ENCODE data around the gene R3HDM4. TPM values are rescaled to one million over a fixed set of nuclear protein-coding genes. Genes with fewer than 3 reads are reported as not detected.

R3HDM4 gene
- polyA plus RNA-seq, 4 donors: 44.0 to 61.4 (median 46.7) TPM

DNA sequence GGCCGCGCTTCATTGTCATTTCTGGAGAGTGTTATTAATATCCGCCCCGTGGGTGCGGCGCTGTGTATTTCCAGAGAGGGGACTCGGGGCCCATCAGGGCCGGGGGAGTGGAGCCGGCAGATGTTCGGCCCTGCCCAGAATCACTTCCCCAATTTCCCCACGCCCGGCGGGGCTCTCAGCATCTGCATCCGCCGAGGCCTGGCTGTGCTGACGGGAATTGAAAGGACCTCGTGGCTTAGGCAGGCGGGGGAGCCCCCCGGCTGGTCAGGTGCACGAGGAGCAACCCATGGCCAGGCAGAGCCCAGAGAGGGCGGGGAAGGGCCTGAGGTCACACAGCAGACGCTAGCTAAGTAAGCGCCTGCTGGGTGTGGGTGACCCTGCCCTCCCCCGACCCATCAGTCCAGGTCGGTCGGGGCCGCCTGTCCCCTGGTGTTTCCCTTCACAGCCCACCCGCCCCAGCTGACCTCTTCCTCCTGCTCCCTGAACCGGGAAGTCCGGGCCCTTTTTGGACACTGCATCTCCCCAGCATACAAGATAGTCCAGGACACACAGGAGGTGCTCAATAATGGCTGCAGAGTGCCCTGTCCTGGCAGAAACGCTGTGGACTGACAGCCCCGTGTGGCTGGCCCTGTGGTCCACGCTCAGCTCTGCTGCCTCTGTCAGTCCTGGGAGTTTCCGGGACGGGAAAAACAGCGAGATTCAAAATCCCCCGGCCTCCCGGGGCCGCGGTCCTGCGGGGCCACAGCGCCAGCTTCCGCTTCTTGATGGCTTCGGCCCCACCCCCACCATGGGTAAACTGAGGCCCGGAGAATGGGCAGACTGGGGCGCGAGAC, 34.9 kb upstream of the R3HDM4 start:
- DNase-seq (ENCODE audit: low read depth in 4 of 4, low spot score in 3 of 4): no peak

DNA sequence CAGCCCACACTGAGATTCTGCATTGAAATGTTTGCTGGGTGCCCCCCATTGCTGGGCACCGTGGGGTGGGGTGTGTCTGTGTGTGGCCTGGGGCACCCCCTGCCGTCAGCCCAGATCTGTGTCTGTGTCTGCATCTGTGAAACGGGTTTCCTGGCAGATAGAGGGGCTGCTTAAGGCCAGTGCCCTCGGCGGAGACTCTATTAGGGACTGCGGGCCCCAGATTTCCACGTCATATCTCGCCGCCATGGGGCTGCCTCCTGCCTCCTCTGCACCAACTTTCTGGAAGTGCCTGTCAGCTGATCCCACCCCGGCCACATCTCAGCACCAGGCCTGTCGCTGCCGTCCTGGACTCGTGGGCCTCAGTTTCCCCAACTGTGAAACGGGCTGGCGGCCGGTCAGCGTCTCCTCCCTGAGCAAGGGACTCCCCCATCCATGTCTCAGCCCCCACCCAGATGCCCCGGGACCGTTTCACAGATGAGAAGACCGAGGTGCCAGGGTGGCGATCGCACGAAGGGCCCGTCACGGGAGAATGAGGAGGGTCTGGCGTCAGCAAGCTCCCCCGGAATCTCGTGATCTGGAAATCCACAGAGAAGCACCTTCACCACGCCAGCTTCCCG, 34.2 kb upstream of the R3HDM4 start:
- DNase-seq (ENCODE audit: low read depth in 4 of 4, low spot score in 3 of 4): no peak

DNA sequence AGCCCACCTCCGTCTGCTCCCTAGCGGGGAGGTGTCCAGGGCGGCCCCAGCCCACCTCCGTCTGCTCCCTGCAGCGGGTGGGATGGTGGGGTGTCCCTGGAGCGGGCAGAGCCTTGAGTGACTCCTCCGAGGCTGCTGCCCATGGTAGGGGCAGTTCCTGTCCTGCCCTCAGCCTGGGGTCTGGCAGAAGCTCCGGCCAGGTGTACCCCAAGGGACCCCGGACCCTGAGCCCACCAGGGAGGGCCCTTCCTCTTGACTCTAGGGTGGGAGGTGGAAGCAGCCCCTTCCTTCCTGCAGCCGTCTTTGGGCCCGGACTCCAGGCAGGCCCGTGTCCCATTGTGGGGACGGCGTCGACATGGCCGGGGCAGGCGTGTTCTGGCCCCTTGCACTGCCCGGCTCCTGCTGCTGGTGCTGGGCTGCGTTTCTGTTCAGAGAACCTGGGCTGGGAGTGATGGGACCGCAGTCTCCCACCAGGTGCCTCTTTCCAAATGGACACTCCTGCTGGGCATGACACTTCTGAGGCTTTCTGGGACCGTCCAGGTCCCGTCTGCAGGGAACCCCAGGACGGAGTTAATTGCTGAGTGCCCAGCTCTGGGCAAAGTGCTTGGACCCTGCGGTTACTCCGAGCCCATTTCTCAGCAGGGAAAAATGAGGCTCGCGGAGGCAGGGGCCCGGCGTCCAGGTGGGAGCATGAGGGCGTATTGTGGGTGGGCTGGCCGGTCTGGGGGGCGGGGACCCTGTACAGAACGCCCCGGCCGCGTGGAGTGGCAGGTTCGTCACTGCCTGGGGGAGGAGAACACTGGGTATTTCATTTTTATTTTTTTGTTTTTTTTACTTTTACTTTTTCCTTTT, 32.6 kb upstream of the R3HDM4 start:
- no peak for DNase-seq (ENCODE audit: low read depth in 4 of 4, low spot score in 3 of 4)

DNA sequence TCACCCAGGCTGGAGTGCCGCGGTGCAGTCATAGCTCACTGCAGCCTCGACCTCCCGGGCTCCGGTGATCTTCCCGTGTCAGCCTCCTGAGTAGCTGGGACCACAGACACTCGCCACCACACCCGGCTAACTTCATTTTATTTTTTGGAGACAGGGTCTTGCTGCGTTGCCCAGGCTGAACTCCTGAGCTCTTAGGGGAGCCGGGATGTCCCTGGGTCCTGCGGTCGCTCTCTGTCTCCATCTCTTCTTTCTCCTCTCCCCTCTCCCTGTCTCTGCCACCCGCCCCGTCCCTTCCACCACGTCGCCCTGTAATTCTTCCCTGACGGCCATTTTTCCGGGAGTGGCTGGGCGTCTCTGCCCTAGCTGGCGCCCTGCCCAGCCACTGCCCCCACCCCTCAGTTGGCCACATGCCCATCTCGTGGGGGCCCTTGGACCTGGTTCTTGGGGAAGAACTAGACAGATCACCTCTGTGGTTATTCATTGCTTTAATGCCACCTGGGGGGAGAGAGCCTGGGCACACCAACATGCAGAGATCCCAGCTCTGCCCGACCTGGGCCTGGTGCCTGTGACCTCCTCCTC, 31.7 kb upstream of the R3HDM4 start:
- no peak for DNase-seq (ENCODE audit: low read depth in 4 of 4, low spot score in 3 of 4)

DNA sequence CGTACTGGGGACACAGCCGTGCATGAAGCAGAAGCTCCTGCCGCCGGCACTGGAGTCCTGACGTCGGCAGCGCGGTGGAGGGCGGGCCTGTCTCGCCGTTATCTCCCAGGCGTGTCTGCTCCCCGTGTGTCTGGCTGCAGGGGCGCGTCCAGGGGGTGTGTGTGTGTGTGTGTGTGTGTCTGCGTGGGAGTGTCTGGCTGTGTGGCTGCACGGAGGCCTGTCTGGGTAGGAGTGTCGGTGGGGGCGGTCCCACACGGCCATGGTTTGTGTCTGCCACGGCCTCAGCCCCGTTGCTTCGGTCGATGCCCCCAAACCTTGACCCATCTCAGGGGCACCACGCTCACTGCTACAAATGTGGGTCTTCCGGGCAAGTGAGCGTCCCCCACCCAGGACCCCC, 31.1 kb upstream of the R3HDM4 start:
- DNase-seq (ENCODE audit: low read depth in 4 of 4, low spot score in 3 of 4): no peak

DNA sequence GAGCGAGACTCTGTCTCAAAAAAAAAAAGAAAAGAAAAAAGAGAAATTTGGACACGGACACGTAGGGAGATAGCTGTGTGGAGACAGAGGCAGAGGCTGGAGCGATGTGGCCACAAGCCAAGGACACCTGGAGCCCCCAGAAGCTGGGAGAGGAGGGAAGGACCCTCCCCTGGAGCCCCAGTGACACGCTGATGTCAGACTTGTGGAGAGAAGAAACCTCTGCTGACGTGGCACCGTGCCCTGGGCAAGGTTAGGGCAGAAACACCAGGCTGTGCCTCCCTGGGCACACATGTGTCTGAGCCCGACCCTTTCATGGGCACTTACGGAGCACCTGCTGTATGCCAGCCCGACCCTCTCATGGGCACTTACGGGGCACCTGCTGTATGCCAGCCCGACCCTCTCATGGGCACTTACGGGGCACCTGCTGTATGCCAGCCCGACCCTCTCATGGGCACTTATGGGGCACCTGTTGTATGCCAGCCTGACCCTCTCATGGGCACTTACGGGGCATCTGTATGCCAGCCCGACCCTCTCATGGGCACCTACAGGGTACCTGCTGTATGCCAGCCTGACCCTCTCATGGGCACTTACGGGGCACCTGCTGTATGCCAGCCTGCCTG, 30.6 kb upstream of the R3HDM4 start:
- no peak for DNase-seq (ENCODE audit: low read depth in 4 of 4, low spot score in 3 of 4)

DNA sequence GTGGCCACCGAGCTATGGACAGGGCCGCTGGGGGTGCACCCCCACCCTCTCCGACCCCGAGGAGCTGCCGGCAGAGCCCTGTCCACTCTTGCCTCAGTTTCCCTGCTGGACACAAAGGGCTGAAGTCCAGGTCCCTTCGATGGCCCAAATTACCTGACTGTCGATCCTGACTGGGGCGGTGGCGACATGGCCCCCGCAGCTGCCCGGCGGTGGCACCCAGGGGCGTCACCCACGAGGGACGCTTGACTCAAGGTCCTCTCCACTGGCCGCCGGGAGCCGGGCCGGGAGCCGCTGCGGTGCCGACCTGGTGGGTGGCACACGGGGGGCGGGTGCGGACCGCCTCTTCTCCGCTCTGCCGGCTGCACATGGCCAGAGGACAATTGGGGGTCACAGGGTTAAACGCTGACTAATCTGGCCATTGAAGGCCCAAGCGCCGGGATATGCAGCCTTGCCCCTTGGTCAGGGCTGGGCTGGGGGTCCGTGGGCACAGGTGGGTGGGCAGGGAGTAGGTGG, 29.2 kb upstream of the R3HDM4 start:
- no peak for DNase-seq (ENCODE audit: low read depth in 4 of 4, low spot score in 3 of 4)

DNA sequence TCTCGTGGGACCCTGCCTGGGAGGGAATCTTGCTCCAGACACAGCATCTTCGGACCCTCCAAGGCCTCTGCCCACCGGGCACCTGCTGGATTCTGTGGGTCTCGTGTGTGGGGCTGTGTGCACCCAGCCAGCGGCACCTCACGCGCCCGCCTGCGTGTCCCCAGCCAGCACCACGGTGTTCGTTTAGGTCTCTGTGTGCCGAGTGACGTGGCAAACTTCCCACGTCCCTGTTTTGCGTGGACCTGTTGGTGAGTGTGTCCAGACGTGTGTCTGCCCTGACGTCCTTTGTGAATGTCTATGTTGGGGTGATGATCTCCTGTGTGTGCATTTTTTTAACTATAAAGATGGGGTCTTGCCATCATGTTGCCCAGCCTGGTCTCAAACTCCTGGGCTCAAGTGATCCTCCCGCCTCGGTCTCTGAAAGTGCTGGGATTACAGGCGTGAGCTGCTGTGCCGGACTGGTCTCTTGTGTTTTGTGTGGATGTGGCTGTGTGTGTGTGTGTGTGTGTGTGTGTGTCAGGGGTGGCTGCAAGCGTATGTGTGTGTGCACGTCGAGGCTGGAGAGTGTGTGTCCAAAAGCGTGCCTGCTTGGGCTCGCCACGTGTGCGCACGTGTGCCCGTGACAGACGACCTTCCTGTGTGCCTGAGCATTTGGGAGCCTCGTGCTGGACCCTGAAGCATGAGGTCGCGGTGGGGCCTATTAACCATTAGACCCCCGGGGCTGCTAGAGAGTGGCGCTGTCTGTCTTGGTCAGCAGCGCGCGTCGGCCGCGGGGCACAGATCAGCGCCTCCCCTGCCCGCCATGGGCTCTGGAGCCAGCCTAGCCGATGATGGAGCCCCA, 28.5 kb upstream of the R3HDM4 start:
- no peak for DNase-seq (ENCODE audit: low read depth in 4 of 4, low spot score in 3 of 4)

DNA sequence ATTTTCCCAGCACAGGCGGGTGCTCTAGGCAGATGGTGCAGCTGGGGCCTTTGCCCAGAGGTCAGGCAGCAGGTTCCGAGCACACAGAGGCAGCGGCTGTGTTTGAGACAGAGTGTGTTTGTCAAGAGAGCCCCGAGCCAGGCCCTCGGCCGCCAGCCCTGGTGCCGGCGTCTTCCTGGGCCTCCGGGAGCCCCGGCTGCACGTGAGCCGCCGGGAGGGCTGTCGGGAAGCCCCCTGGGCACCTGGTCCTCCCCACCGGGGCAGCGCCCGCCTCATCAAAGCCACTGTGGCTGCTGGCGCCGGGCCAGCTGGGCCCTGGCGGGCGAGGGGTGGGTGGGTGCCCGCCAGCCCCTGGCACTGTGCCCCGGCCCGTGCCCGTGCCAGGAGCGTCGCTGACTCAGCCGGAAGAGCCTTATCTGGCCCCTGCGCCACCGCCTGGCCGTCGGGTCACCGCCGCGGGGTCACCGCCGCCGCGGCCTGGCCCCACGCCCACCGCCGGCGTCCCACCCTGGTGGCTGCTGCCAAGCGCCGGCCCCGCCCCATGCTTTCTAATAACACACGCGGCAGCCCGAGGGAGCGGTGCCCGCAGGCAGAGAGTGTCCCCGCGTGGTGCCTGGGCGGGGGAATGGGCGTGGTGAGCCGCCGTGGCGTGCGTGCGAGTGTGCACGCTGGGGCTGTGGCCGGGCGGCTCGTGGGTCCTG, 27.7 kb upstream of the R3HDM4 start:
- no peak for DNase-seq (ENCODE audit: low read depth in 4 of 4, low spot score in 3 of 4)

DNA sequence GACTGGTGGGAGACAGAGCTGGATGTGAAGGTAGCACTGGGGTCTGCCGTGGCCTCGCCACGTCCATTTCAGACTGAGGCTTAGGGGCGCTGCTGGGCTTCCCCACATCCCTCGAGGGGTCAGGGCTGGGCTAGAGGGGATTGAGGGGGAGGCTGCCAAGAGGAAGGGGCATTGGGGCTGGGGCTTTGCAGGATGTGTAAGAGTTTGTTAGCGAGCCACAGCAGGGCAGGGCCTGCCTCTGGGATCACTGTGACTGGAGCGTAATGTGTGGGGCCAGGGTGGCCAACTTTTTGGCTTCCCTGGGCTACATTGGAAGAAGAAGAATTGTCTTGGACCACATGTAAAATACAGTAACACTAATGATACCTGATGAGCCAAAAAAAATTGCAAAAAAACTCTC, 26.9 kb upstream of the R3HDM4 start:
- DNase-seq (ENCODE audit: low read depth in 4 of 4, low spot score in 3 of 4): no peak

DNA sequence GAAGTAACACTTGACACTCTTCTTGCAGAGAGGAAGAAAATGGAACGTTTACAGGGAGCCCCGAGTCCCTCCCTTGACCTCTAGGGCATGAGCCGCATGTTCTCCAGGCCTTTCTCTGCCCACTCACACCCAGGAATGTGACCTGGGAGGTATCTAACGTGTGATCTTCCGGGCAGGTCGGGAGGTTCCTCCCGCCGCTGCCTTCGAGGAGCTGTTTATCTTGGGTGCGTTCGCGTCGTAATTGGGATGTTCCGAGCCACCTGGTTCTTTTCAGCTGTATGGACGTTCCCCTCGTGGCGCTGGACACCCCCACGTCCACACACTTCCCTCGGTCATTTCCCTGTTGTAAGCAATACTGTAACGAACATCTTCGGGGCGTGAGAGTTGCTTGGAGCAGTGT, 26.4 kb upstream of the R3HDM4 start:
- DNase-seq (ENCODE audit: low read depth in 4 of 4, low spot score in 3 of 4): no peak

DNA sequence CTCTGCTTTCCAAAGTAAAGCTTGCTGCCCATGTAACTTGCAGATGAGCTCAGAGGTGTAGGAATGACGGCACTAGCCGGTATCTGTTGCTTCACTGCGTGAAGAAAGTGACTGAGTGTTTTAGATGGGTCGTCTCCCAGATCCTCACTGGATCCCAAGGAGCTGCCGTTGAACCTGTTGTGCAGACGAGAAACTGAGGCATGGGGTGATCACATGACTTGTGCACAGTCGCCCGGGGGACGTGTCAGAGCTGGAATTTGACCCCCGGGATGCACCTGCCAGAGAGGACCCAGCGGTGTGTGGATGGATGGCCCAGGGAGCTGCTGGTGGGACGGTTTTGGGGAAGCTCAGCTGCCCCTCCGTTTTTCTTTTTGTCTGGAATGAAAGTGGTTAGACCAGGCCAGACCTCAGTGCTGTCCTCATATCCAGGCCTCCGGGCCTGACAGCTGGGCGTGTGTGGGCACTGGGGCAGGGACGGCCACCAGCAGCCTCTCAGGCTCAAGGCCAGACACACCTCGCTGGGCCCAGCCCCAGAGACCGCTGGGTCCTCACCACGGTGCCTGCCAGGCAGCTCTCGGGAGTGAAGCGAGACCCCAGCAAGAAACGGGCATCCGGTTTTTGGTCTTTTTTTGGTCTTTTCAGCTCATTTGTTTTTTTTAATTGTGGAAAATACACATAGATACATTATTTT, 25.4 kb upstream of the R3HDM4 start:
- DNase-seq (ENCODE audit: low read depth in 4 of 4, low spot score in 3 of 4): no peak

DNA sequence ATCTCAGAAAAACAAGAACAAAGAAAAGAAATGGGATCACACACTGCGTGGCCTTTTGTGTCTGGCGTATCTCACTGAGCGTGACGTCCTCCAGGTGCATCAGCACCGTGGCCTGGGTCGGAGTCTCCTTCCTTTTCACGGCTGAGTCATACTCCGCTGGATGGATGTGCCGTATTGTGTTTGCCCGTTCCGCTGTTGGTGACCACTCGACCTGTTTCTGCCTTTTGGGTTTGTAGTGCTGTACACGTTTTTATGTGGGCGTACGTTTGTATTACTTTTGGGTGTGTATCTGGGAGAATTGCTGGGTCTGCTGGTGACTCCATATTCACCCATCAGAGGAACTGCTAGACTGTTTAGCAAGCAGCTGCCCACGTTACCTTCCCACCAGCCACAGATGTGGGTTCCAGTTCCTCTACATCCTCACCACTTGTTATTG, 24.3 kb upstream of the R3HDM4 start:
- no peak for DNase-seq (ENCODE audit: low read depth in 4 of 4, low spot score in 3 of 4)

DNA sequence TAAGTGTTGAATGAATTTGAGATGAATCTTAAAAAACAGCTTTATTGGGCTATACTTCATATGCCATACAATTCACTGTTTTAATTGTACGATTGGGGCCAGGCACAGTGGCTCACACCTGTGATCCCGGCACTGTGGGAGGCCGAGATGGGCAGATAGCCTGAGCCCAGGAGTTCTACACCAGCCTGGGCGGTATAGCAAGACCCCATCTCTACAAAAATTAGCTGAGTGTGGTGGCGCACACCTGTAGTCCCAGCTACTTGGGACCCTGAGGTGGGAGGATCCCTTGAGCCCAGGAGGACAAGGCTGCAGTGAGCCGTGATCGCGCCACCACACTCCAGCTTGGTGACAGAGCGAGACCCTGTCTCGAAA, 23.1 kb upstream of the R3HDM4 start:
- no peak for DNase-seq (ENCODE audit: low read depth in 4 of 4, low spot score in 3 of 4)

DNA sequence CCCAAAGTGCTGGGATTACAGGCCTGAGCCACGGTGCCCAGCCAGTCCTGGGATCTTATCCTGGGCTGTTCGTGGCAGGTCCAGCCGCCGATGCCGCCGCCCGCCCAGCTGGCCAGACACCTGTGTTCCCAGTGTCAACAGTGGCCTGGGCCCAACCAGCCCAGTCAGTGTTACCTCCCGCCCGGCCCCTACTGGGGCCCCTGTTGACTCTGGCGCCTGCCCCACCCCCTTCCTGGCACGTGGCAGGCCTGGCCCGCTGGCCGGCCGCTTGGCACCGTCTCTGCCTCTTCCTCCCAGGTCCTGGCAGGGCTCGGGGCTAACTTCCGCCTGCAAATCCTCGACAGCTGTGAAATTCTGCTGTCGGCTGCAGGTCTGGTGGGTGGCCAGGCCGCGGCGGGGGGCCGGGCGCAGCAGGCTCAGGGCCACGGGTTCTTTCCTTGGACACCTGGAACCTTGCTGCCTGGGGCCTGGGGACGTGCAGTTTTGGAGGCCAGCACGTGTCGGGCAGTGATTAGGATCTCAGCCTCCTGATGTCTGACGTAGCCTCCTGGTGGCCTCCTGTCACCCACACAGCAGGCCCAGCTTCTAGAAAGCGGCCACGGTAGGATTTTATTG, 22.0 kb upstream of the R3HDM4 start:
- DNase-seq (ENCODE audit: low read depth in 4 of 4, low spot score in 3 of 4): no peak

DNA sequence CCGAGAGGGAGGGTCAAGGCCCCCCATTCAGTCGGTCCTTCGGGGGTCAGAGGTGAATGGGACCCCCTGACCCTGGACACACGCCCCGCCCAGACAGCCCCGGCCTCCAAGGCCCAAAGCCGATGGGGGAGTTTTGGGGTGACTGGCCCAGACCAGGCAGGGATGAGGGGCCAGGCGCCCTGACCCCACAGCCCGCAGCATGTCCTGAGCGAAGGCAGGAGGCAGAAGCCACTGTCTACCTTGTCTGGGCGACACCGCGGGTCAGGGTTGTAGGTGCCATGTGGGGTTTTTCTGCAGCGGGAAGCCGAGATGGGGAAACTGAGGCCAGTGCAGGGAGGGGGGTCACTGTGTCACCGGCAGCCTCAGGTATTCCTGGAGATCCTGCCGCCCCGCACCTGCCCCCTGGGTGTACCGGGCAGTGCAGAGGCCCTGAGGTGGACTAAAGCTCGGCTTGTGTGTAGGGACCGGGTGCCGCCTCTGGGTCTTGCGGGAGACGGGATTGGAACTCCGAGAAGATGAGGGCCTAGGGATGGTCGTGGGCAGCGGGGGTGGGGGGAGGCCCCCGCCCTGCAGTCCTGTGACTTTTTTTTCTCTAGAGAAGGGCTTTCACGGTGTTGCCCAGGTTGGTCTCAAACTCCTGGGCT, 21.3 kb upstream of the R3HDM4 start:
- no peak for DNase-seq (ENCODE audit: low read depth in 4 of 4, low spot score in 3 of 4)

DNA sequence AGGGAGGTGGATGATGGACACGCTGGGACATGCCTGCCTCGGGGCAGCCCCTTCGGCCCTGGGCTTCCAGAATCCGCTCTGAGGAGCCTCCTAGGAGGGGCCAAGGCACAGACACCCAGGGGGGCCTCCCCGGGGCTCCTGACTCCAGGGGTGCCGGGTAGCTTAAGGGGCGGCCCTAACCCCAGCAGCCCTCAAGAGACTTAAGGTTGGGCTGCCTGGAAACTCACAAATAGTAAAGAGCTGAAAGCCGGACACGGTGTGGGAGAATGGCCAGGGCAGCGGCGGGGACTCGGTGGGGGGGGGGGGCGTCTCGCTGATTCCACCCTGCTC, 20.5 kb upstream of the R3HDM4 start:
- DNase-seq (ENCODE audit: low read depth in 4 of 4, low spot score in 3 of 4): no peak

All from right renal pelvis (tissue), 4 donors.